HL-60 (cell line): ENCODE measurements around the gene BTLA.
A peak's percentile ranks its signal among the peaks of the same experiment; 100 is the strongest.
"Not testable (repeated sequence)": the region's sequence is repeated elsewhere in the genome, so short reads cannot be mapped to it uniquely, and the experiment has no call there.

Experiments
- DNase-seq, 2 experiments: peaks; one replicate each; pipeline ENCODE4 v3.0.0-alpha.2; 2010 to 2020; ENCODE audit warnings: low read depth in 1 of 2, low spot score in 1 of 2
- H3K27ac ChIP-seq: fragments of 250-450 bp; sonication (Bioruptor Pico); replicated peaks from 2 replicates; pipeline ENCODE4 v1.5.1; 2020; ENCODE audit warnings: mild to moderate bottlenecking, moderate library complexity
- H3K27me3 ChIP-seq: fragments of 250-450 bp; sonication (Bioruptor Pico); 2 replicates; pipeline ENCODE4 v1.5.1; 2021; ENCODE audit warnings: mild to moderate bottlenecking, moderate library complexity; ENCODE audit not compliant: insufficient read depth, poor library complexity, severe bottlenecking
- H3K4me3 ChIP-seq: replicated peaks from 2 replicates; pipeline ENCODE4 v1.5.1; 2011; ENCODE audit warnings: mild to moderate bottlenecking, control low read depth, low read length; ENCODE audit not compliant: insufficient read depth
- CTCF ChIP-seq: IDR thresholded peaks from one replicate; pipeline ENCODE4 v1.5.1; 2011; ENCODE audit warnings: low read length, control low read depth, inconsistent platforms; ENCODE audit not compliant: insufficient read depth
- GABPA ChIP-seq: IDR thresholded peaks from 2 replicates; pipeline ENCODE4 v1.6.1; 2012; ENCODE audit warnings: low read depth
- POLR2AphosphoS5 ChIP-seq: IDR thresholded peaks from 2 replicates; pipeline ENCODE4 v1.6.1; 2012; ENCODE audit warnings: low read depth
- REST ChIP-seq: IDR thresholded peaks from 2 replicates; pipeline ENCODE4 v1.6.1; 2012; ENCODE audit warnings: low read depth; ENCODE audit not compliant: insufficient replicate concordance
- SPI1 ChIP-seq: IDR thresholded peaks from 2 replicates; pipeline ENCODE4 v1.6.1; 2012; ENCODE audit warnings: low read depth, mild to moderate bottlenecking, borderline replicate concordance

Gene BTLA

GRCh38 chr3:112463250-112463649 is 36.0 kb downstream of the BTLA start:
- Histone ChIP-seq H3K27me3 (no peaks in the 10 kb centered on the region), H3K4me3 (no peak overlapping the region), H3K27ac (peak overlapping the region; percentile 54)
- TF ChIP-seq POLR2AphosphoS5 (no peak), CTCF (no peak), SPI1 (no peak), REST (no peak), GABPA (no peak)
- no peak for DNase-seq

- not testable (repeated sequence) for H3K4me3 ChIP-seq, H3K27me3 ChIP-seq, H3K27ac ChIP-seq, DNase-seq
These were observed 37.5 kb downstream of the BTLA start for GRCh38 chr3:112461787-112462186.

GRCh38 chr3:112460519-112461195 is 38.6 kb downstream of the BTLA start:
- Histone ChIP-seq H3K4me3 (no peak overlapping the region), H3K27me3 (no peaks in the 10 kb centered on the region), H3K27ac (no peak overlapping the region)
- DNase-seq, result no peak
- TF ChIP-seq CTCF (no peak), REST (no peak), GABPA (no peak), POLR2AphosphoS5 (no peak), SPI1 (no peak)

- H3K27ac ChIP-seq, result no peak overlapping the region
- no peak for TF ChIP-seq POLR2AphosphoS5
- TF ChIP-seq SPI1, result no peak
- no peak for TF ChIP-seq REST
- TF ChIP-seq GABPA, result no peak
- no peak for TF ChIP-seq CTCF
- no peak for DNase-seq
- H3K27me3 ChIP-seq, result no peaks in the 10 kb centered on the region
- H3K4me3 ChIP-seq, result no peak overlapping the region
These were observed 39.5 kb downstream of the BTLA start for GRCh38 chr3:112459750-112460149.
